CD4-positive, alpha-beta T cell treated with Interleukin-4 for 4 hours (primary cell): Measurements from ENCODE around the gene TFPI.
A peak's percentile ranks its signal among the peaks of the same experiment; 100 is the strongest.
"Not testable (repeated sequence)": the region's sequence is repeated elsewhere in the genome, so short reads cannot be mapped to it uniquely, and the experiment has no call there.

Experiments
- DNase-seq: peaks from one replicate; pipeline ENCODE4 v3.0.0-alpha.2; 2020

TFPI gene

DNA sequence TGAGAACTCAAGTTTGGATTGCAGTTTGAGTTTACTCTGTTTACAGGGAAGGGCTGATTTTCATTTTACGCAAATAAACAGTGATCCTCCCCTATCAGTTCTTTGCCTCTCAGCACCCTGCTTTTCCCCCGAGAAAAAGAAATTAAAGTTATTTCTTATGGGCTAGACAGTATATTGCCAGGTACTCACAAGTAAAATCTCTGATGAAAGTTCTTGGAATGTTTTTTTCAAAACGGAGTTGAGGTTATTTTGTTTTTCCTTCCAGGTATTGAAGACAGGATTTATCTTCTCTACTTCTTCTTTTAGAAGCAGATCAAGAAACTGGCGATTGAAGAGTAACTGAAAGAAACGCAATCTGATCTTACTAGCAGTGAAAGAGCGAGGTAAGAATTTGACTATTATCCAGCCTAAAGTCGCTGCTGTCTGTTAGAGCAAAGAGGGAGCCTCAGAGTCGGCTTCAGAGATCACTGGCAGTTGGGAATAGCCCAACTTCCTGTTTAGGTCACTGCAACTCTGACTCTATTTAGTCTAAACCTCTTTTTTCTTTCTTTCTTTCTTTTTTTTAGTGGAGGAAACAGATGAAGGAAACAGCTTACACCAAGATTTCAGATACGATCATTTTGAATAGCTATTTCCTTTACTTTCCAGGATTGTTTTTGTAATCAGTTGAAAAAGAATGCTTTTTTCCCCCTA lies at the start of gene TFPI:
TSS of gene TFPI (minus strand) at position 425 of the 693 bp plus-strand sequence. CDS start 50,667 bp downstream, outside the sequence.
- no peak for DNase-seq

DNA sequence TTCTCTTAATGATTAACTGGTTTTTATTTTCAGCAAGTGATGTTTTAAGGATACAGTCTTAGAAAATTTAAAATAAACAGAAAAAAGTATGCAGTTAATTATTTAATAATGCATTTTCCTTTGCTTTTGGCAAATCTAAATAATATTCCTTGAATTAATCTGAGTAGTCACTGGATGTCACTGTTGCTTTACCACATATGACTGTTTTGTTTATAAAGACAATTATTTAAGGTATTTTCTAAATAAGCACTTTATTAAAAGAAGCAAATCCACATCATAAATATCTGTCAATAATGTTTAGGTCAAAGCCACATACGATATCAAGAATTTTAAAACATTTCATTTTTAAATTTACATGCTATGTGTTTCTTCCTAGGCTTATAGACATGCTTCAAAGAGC lies 40.6 kb upstream of the TFPI start:
- DNase-seq = no peak

DNA sequence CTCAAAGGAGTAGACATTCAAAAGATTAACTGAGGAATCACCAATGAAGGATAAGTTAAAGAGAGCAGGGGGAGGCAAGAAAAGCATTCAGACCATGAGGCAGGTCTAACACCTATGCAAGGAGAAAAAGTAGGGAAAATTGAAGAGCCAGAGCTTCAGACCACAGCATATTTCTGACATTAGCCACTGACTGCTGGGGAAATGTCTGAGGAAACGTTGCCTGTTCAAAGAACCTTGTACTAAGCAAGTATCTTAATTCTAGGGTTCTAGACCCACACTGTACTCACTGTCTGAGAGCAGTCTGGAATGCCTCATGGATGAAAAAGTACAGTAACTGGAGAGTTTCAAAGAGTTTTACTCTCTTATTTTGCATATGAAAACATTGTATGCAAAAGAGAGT lies 39.5 kb upstream of the TFPI start:
- no peak for DNase-seq

DNA sequence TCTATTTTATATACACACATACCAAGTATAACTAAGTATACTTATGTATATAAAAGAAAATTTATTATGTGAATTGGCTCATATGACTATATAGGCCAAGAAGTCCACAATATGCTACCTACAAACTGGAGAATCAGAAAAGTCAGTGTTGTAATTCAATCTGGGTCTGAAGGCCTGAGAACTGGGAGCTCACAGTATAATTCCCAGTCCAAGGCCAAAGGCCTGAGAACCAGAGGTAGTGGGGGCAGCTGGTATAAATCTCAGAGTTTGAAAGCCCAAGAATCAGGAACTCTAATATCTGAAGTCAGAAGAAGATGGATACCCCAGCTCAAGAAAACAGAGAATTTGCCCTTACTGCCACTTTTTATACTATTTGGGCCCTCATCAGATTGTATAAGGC lies 38.9 kb upstream of the TFPI start:
- DNase-seq = no peak

DNA sequence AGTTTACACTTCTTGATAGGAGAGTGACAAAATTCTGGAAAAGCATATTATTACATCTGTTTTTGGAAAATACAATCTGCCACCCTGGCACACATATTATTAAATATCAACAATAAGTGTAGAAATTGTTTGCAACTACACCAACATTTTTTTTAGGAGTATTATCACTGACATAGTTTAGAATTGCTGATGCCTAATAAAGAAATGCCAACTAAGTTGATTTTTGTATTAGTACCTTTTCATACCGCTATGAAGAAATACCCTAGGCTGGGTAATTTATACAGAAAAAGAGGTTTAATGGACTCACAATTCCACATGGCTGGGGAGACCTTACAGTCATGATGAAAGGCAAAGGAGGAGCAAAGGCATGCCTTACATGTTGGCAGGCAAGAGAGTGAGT lies 35.9 kb upstream of the TFPI start:
- DNase-seq = no peak

DNA sequence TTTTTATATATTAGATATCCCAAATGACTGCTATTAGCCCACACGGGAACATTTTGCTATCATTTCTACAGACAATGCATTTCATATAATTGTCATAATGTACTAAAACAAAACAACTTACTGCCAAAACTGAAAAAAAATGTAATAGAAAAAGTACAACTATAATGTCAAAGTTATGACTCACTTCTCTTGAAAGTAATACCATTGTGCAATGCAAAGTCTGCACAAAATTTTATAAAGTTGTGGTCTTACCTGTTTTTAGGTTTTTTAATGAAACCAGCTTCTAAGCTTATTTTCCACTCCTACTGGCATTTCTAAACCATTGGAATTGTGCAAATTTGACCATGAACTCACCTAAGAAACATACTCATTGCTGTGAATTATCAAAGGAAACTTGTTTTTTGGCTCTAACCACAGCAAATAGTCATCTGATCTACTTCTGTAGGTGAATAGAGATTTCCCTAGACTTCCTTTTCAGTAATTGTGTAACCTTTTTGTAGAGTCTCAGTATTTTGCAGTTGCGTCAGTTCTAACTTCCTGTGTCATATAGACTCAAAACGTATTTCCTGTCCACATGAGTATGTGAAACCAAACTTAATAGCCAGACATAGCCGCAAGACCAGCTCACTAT lies 31.9 kb upstream of the TFPI start:
- no peak for DNase-seq

DNA sequence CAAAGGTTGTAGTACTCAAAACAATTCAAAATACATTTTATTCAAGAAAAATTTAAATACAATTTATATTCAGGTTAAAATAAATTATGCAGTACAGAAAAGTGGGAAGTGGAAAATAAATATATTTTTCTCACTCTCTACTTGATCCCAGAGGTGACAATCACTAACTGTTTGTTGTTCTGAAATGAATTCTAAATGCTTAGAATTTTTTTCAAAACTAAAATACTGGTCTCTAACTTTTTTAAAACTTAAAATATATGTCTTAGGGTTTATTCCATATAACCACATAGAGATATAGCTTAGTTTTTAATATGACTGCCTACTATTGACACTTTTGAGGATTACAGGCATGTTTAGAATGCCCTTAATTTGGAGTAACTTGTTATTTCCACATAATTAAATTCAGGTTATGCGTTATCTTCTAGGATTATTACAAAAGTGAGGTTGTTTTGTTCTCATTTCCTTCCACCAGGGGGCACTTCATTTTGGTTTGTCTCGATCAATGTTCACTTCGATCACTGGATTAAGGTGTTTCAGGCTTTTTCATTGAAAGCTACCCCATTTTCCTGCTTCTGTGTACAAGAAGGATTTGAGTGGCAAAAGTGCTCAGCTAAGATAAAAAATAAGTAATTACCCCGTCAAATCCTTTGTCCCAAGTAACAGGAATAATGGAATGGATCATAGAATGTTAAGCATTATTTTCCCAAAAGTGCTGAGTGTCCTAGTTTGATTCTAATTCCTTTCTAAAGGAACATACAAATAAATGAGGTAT lies 27.1 kb upstream of the TFPI start:
- peak; percentile 21 for DNase-seq

DNA sequence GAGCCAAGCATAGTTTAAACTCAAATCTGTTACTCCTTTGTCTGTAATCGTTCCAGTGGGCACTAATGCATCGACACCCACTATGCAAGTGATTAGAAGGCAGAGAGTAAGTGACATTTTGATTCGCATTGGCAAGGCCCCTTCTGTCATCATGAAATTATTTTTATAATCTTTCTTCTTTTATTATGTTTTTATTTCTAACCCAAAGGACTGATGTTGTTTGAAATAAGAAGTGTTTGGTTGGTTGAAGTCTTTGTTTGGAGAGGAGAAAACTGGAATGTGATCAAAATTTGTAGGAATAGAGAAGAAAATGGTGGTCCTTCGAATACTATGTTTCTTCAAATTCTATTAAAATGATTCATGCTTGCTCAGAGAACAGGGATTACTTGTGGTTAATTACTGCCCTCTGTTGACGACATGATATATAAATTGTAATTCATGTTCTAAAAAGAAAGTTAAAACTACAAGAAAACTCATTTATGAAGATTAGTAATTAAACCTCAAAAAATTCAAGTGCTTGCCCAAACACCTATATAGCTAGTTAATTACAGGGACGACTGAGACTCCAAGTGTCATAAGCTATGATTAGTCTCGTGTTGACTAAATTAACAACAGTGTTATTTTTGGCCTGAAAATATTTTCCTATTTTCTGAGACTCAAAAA lies 26.4 kb upstream of the TFPI start:
- no peak for DNase-seq

DNA sequence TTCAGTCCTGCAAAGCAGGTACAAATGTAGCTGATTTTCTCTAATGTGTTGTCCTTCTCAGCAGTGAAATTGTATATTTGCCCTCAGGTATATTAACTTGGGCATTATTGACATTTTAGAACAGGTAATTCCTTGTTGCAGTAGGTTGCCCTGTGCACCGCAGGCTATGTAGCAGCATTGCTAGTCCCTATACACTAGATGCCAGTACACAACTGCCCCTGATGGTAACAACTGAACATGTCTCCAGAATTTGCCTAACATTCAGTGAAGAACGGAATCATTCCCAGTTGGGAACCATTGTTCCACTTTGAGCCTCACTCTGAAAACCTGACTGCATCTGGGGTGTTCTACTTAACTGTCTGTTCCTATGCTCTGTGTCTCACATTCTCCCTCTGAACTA lies 23.1 kb upstream of the TFPI start:
- no peak for DNase-seq

DNA sequence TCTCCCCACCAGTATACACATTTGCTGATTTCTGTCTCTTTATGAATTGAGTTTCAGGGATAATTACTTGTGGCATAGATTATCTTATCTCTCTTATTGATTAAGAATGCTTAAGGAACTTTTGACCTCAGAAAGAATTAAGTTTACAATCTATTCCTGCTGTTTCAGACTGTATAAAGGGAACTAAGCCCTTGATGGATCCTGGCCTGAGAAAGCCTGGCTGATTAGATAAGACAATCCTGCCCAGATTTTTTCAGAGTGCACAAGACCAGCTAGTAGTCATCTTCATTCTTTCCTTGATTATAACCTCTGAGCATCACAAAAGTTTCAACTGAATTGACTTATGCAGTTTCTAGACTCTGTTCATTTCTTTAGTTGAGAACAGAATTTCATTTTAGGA lies 22.7 kb upstream of the TFPI start:
- DNase-seq = no peak

DNA sequence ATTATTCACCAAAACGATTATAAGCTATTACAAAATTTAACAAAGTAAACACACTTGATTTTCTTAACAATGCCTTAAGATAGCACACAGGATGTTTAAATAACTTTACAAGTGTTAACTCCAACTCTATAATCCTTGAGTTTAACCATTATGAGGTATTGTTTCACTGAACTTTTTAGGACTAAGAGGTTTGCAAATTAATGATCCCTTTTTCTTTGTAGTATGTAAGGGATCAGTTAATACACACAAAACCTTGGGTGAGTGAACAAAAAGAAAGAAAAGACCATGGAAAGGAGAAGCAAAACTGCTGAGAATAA lies 21.5 kb upstream of the TFPI start:
- DNase-seq = no peak

DNA sequence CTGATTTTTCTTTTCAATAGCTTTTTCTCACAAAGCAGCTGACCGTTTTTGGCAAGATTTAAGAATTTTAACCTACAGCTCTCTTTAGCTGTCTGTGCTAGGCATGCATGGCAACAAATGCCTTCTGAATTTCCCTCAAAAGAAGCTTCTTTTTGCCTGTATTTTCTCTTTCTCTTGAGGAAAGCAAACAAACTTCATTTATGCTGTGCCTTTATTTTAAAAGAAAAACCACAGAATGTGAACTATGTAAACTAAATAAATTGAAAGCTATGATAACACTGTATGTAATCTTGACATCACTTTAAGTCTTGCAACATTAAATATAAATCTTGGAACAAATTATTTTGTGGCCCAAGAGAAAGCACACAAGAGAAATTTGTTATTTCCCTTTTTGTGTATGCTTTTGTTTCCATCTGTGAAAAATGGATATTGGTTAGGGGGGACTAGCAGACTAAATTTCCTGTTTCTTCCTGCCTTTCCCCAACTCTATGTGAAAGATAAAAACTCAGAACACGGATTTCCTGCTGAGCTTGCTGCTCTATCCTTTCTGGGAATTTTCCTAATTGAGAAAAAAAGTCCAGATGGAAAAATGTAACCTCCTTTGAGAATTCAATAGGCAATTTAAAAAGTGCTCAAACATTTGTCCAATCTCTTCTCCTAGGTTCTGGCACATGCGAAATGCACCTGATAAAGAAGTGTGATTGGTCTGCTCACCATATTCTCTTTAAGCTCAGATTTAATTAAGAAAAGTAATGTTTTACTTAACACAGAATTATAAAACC lies 20.9 kb upstream of the TFPI start:
- DNase-seq = no peak

DNA sequence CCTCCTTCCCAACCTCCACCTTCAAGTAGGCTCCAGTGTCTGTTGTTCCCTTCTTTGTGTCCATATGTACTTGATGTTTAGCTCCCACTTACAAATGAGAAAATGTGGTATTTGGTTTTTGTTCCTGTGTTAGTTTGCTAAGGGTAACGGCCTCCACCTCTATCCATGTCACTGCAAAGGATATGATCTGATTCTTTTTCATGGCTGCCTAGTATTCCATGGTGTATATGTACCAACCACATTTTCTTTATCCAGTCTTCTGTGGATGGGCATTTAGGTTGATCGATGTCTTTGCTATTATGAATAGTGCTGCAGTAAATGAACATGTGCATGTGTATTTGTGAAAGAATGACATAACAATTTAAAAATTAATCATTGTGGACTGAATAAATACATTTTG lies 19.5 kb upstream of the TFPI start:
- DNase-seq = no peak

DNA sequence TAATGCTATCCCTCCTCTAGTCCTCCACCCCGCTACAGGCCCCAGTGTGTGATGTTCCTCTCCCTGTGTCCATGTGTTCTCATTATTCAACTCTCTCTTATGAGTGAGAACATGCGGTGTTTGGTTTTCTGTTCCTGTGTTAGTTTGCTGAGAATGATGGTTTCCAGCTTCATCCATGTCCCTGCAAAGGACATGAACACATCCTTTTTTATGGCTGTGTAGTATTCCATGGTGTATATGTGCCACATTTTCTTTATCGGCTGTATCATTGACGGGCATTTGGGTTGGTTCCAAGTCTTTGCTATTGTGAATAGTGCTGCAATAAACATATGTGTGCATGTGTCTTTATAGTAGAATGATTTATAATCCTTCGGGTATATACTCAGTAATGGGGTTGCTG lies 17.8 kb upstream of the TFPI start:
- not testable (repeated sequence) for DNase-seq

DNA sequence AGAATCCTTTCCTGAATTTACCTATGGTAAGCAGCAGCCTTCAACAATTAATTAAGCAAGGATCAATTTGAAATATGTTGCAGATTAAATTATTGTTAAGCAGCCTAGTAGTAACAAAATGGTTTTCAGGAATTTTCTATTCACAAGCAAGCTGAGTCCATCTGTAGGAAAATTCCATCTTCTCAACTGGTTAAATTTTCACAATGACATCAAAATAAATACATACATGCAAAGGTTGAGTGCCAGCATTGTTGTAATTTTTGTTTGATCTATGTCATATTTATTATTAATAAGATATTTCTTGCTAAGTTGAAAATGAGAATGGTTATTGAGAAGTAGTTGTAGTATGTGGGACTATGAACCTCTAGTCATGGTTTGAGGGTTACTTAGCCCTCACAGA lies 15.3 kb upstream of the TFPI start:
- no peak for DNase-seq

DNA sequence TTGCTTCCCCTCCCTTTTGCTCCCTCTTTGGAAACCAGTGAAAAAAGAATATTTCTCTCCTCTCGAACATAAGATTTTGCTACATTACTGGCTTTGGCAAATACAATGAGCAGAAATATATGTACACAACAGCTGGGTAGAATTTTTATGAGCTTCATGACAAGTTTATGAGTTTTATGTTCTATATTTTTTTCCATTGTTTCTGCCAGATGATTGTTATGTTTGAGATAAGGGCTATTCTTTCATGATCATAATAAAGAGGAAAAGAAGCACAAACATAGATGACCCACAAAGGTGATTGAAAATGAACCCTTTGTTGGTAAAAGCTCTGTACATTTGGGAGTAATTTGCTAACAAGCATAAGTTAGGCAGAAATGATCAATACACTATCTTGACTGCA lies 14.8 kb upstream of the TFPI start:
- DNase-seq = no peak

DNA sequence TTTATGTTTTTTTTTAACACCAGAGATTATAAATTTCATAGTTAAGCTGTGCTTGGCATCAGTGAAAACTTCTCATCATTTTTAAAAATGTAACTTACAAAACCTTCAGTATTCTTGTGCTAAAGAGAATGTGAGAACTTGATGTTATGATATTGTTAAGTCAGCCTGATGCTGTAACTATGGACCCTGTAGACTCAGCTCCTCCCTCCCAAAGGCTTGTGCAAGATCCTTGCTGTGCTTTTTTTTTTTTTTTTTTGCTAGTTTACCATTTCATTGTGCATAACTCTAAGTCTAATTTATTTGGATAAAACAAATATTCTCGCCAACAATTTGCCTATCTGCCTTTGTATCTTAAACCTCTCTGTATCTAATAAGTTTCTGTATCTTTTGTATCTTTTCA lies 12.9 kb upstream of the TFPI start:
- no peak for DNase-seq

DNA sequence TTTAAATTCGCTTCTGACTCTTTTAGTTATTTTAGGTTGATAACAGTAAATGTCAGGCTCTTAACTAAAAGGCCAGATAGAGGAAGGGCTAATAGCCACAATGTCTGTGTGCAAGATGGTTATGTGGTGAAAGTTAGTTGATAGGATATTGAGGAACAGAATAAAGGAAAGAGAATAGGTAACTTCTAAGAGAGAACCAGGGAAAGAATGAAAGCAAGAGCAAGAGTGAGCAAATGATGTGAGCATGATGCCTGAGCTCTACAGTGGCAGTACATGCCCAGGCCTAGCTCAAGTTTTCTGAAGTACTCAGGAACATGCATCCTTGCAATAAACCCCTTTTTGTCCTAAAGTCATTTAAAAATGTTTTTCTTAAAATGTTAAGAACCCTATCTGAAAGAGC lies 12.5 kb upstream of the TFPI start:
- DNase-seq = no peak

DNA sequence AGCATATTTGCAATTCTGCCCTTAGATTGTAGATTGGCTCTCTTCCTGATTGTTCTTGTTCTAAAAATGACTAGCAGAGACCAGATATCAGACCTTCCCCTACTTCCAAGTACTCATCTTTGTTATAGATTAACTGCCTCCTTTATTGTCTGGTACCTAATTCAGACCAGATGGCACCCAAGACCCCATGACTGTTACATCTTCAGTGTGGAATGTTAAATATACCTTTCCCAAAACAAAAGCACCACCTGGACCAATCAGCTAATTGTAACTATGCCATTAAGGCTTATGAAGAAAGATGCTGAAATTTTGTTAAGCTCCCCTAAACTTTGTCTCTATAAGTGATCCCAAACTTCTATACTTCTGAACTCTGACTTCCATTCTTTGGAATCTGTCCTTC lies 12.0 kb upstream of the TFPI start:
- no peak for DNase-seq

DNA sequence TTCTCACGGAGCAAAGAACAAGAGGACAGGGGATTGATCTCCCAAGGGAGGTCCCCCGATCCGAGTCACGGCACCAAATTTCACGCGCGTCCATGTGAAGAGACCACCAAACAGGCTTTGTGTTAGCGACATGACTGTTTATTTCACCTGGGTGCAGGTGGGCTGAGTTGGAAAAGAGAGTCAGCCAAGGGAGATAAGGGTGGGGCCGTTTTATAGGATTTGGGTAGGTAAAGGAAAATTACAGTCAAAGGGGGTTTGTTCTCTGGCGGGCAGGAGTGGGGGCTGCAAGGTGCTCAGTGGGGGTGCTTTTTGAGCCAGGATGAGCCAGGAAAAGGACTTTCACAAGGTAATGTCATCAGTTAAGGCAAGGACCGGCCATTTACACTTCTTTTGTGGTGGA lies 11.4 kb upstream of the TFPI start:
- DNase-seq = not testable (repeated sequence)

DNA sequence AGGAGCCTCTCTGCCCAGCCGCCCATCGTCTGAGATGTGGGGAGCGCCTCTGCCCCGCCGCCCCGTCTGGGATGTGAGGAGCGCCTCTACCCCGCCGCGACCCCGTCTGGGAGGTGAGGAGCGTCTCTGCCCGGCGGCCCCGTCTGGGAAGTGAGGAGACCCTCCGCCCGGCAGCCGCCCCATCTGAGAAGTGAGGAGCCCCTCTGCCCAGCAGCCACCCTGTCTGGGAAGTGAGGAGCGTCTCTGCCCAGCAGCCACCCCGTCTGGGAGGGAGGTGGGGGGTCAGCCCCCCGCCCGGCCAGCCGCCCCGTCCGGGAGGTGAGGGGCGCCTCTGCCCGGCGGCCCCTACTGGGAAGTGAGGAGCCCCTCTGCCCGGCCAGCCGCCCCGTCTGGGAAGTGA lies 2.3 kb upstream of the TFPI start:
- DNase-seq = not testable (repeated sequence)

DNA sequence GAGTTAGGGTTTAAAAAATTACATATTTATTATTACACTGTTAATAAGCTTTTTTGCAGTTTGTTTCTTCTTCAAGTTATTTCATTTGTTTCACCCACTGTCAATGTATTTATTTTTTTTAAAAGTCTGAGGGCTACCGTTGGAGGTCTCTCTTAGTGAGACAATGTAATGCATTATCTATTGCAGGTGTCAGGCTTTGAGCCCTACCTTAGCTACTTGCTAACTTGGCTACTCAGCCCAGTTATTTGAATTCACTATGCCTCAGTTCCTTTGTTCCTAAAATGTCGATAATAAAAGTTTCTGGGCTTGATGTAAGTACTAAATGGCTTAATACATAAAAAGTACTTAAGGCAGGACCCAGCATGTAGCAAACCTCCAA lies 458 bp upstream of the TFPI start:
- no peak for DNase-seq
